Measurements from ENCODE around the gene HNRNPF. TPM values are rescaled to one million over a fixed set of nuclear protein-coding genes. Genes with fewer than 3 reads are reported as not detected.

HNRNPF gene
- total RNA-seq, 1 experiment from 2014 or later: 198 TPM

DNA sequence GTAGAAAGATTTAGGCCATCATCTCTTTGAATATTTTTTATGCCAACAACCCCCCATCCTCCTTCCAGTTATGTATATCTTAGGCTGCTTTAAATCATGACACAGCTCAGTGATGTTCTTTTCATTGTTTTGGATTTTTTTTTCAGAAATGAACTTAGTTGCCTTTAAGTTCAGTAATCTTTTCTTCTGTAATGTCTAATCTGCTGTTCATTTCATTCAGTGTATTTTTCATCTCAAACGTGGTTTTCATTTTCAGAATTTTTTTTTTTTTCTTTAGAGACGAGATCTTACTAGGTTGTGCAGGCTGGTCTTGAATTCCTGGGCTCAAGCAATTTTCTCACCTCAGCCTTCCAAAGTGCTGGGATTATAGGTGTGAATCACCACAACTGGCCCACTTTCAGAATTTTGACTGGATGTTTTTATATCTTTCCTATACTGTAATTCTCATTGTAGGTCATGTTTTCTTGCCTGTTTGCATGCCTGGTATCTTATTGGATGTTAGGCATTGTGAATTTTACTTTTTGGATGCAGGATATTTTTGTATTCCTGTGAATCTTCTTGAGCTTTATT, 36.0 kb upstream of the HNRNPF start:
- CTCF ChIA-PET: interaction anchor here (0.7 to 2.8 kb wide), 3 partner anchors 9 to 627 kb away, joined by 3 to 17 read pairs (median 3); no protein-coding TSS in a partner anchor
- TF ChIP-seq, protein P1, sequence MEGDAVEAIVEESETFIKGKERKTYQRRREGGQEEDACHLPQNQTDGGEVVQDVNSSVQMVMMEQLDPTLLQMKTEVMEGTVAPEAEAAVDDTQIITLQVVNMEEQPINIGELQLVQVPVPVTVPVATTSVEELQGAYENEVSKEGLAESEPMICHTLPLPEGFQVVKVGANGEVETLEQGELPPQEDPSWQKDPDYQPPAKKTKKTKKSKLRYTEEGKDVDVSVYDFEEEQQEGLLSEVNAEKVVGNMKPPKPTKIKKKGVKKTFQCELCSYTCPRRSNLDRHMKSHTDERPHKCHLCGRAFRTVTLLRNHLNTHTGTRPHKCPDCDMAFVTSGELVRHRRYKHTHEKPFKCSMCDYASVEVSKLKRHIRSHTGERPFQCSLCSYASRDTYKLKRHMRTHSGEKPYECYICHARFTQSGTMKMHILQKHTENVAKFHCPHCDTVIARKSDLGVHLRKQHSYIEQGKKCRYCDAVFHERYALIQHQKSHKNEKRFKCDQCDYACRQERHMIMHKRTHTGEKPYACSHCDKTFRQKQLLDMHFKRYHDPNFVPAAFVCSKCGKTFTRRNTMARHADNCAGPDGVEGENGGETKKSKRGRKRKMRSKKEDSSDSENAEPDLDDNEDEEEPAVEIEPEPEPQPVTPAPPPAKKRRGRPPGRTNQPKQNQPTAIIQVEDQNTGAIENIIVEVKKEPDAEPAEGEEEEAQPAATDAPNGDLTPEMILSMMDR (IDR thresholded peaks at IDR 0.05; ENCODE audit: unreplicated experiment): no peak

DNA sequence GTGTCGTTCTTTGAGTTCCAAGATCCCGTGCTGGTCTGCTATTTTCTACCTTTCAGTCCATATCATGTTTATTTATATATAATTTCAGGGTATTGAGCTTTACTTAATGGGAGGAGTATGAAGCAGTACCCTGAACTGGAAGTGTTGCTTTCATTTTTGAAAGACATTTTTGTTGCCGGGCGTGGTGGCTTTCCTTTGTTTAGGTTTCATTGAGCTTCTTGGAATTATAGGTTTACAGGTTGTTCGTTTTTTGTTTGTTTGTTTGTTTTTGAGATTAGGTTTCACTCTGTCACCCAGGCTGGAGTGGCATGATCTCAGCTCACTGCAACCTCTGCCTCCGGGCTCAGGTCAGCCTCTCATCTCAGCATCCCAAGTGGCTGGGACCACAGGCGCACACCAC, 35.3 kb upstream of the HNRNPF start:
- no TSS peak for BruUV-seq (replicated peaks)
- Mint-ChIP-seq H3K4me3 (ENCODE audit: unreplicated experiment) (no peak overlapping the region), H3K27me3 (ENCODE audit: insufficient read depth, unreplicated experiment) (no peaks in the 10 kb centered on the region), H3K36me3 (ENCODE audit: insufficient read depth, unreplicated experiment) (no peaks in the 10 kb centered on the region), H3K27ac (ENCODE audit: low read depth, unreplicated experiment) (no peak overlapping the region), H3K4me1 (ENCODE audit: insufficient read depth, unreplicated experiment) (peaks cover 11% of the 10 kb centered on the region), H3K9me3 (ENCODE audit: unreplicated experiment) (no peaks in the 10 kb centered on the region)
- no peak for DNase-seq (ENCODE audit: unreplicated experiment)
- intact Hi-C loops (cut with micrococcal nuclease): no loop called here
- ChIA-PET CTCF (interaction anchor here (0.7 to 2.8 kb wide), 3 partner anchors 10 to 627 kb away, joined by 3 to 17 read pairs (median 3); no protein-coding TSS in a partner anchor), POLR2A (interaction anchor here (0.6 to 2.8 kb wide), 5 partner anchors 8 to 37 kb away, joined by 4 to 13 read pairs (median 5); partner anchors contain the start of genes HNRNPF and ZNF487)
- TF ChIP-seq, protein P1 (IDR thresholded peaks at IDR 0.05; ENCODE audit: unreplicated experiment): no peak

More for the DNA sequence above, 36.0 kb upstream of the HNRNPF start:
- DNase-seq (ENCODE audit: unreplicated experiment): no peak
- intact Hi-C loops (cut with micrococcal nuclease): no loop called here
- POLR2A ChIA-PET: interaction anchor here (0.6 to 2.8 kb wide), 5 partner anchors 8 to 37 kb away, joined by 4 to 13 read pairs (median 5); partner anchors contain the start of genes HNRNPF and ZNF487
- H3K4me3 Mint-ChIP-seq (ENCODE audit: unreplicated experiment): no peak overlapping the region
- no peaks in the 10 kb centered on the region for H3K27me3 Mint-ChIP-seq (ENCODE audit: insufficient read depth, unreplicated experiment)
- no TSS peak for BruUV-seq (replicated peaks)
- no peaks in the 10 kb centered on the region for H3K9me3 Mint-ChIP-seq (ENCODE audit: unreplicated experiment)
- H3K27ac Mint-ChIP-seq (ENCODE audit: low read depth, unreplicated experiment): peak overlapping the region; percentile 25
- peaks cover 11% of the 10 kb centered on the region for H3K4me1 Mint-ChIP-seq (ENCODE audit: insufficient read depth, unreplicated experiment)
- no peaks in the 10 kb centered on the region for H3K36me3 Mint-ChIP-seq (ENCODE audit: insufficient read depth, unreplicated experiment)

DNA sequence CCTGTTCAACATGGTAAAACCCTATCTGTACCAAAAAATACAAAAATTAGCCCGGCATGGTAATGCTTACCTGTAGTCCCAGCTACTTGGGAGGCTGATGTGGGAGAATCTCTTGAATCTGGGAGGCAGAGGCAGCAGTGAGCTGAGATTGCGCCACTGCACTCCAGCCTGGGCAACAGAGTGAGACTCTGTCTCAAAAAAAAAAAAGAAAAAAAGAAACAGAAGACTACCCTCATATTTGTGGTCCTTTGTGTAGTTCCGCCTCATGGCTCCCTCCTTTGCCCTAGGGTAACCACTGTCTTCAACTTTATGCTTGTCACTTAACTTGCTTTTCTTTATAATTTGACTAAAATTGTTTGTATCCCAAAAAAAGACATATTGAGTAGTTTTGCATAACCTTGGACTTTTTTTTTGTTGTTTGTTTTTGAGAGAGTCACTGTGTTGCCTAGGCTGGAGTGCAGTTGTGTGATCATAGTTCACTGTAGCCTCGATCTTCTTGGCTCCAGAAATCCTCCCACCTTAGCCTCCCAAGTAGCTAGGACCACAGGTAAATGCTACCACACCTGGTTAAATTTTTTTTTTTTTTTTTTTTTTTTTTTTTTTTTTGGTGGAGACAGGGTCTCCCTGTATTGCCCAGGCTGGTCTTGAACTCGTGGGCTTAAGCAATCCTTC, 31.6 kb upstream of the HNRNPF start:
- DNase-seq (ENCODE audit: unreplicated experiment): no peak
- ChIA-PET POLR2A (no interaction called here), CTCF (interaction anchor here (0.6 kb wide), 1 partner anchor 518 kb away, joined by 3 read pairs; no protein-coding TSS in a partner anchor)
- intact Hi-C loops (cut with micrococcal nuclease): no loop called here
- Mint-ChIP-seq H3K27me3 (ENCODE audit: insufficient read depth, unreplicated experiment) (no peaks in the 10 kb centered on the region), H3K9me3 (ENCODE audit: unreplicated experiment) (no peaks in the 10 kb centered on the region), H3K4me3 (ENCODE audit: unreplicated experiment) (no peak overlapping the region), H3K27ac (ENCODE audit: low read depth, unreplicated experiment) (no peak overlapping the region), H3K4me1 (ENCODE audit: insufficient read depth, unreplicated experiment) (peaks cover 16% of the 10 kb centered on the region), H3K36me3 (ENCODE audit: insufficient read depth, unreplicated experiment) (peaks cover 6% of the 10 kb centered on the region)
- TF ChIP-seq, protein P1 (IDR thresholded peaks at IDR 0.05; ENCODE audit: unreplicated experiment): no peak
- no TSS peak for BruUV-seq (replicated peaks)

Measured in MCF 10A (cell line).